Testis (tissue), 2 donors: ENCODE measurements around the gene FOSB.

Source experiments
- CTCF ChIP-seq, 3 experiments: fragments of 450-650 bp in 2 of 3; fragments of 200-600 bp in 1 of 3; sonication (generic) in 1 of 3; IDR thresholded peaks; one replicate each; pipeline ENCODE4 v1.5.1; 2016 to 2019; ENCODE audit warnings: antibody characterized with exemption in 3 of 3, mild to moderate bottlenecking in 2 of 3, moderate library complexity in 1 of 3
- POLR2A ChIP-seq: fragments of 450-650 bp; IDR thresholded peaks from one replicate; pipeline ENCODE4 v1.6.1; 2017; ENCODE audit warnings: antibody characterized with exemption, mild to moderate bottlenecking, moderate library complexity

- no peak for TF ChIP-seq POLR2A
- no peak for TF ChIP-seq CTCF (IDR thresholded peaks at IDR 0.05)
These were observed 48.4 kb upstream of the FOSB start for GRCh38 chr19:45419396-45419795.
